ENCODE measurements around the gene ARHGEF4. TPM values are rescaled to one million over a fixed set of nuclear protein-coding genes. Genes with fewer than 3 reads are reported as not detected.

The ARHGEF4 gene
- total RNA-seq, 1 experiment from 2014 or later = 26.6 TPM

GRCh38 chr2:130928385-130928784, 91.7 kb downstream of the ARHGEF4 start:
- Histone ChIP-seq H4K20me1 (ENCODE audit: insufficient read depth) (no peaks in the 10 kb centered on the region), H2AFZ (ENCODE audit: low read depth, low read length, poor library complexity, severe bottlenecking) (no peak overlapping the region), H3K4me1 (ENCODE audit: control insufficient read depth in 1 of 2, insufficient read depth in 2 of 2, low read length in 2 of 2) (no peaks in the 10 kb centered on the region), H3K4me2 (ENCODE audit: low read length) (no peak overlapping the region), H3K9me3 (ENCODE audit: control insufficient read depth in 1 of 2, insufficient read depth in 1 of 2, low read depth in 1 of 2, low read length in 2 of 2) (no peaks in the 10 kb centered on the region), H3K9ac (ENCODE audit: low read length) (no peak overlapping the region), H3K79me2 (ENCODE audit: insufficient read depth, low read length) (no peaks in the 10 kb centered on the region), H3K4me3 (replicated peaks in 1 of 2; ENCODE audit: low read depth in 1 of 2, low read length in 2 of 2) (no peak overlapping the region), H3K36me3 (ENCODE audit: control insufficient read depth in 1 of 2, insufficient read depth in 2 of 2, low read length in 2 of 2) (0 out of 4 replicates have a peak, but pooled peaks cover 0 to 7% of the 10 kb centered on the region in 2 experiments), H3K9me2 (ENCODE audit: insufficient read depth) (no peaks in the 10 kb centered on the region), H3K27me3 (ENCODE audit: insufficient read depth, low read length) (no peaks in the 10 kb centered on the region), H3K27ac (ENCODE audit: low read depth, low read length) (no peak overlapping the region)
- no TSS peak for BruUV-seq (replicated peaks)
- intact Hi-C loops (cut with micrococcal nuclease) = no loop called here
- no peak for TF ChIP-seq CEBPB (IDR thresholded peaks at IDR 0.05; ENCODE audit: low read depth)
- no peak for TF ChIP-seq RAD21 (IDR thresholded peaks at IDR 0.05; ENCODE audit: low read depth)
- TF ChIP-seq TCF7L2 (IDR thresholded peaks at IDR 0.05; ENCODE audit: borderline replicate concordance, extremely low read depth, insufficient read depth, insufficient read length) = no peak
- TF ChIP-seq ZNF274 (IDR thresholded peaks at IDR 0.05; ENCODE audit: low read depth, low read length) = no peak
- TF ChIP-seq FOSL1 (IDR thresholded peaks at IDR 0.05; ENCODE audit: low read depth) = no peak
- no peak for TF ChIP-seq CTCF (IDR thresholded peaks at IDR 0.05 in 2 of 3, conservative IDR thresholded peaks at IDR 0.05 in 1 of 3; ENCODE audit: borderline replicate concordance in 1 of 3, insufficient read depth in 1 of 3, low read depth in 2 of 3, low read length in 2 of 3)
- no peak for TF ChIP-seq EGR1 (IDR thresholded peaks at IDR 0.05; ENCODE audit: low read depth)
- no peak for TF ChIP-seq CBX3 (IDR thresholded peaks at IDR 0.05; ENCODE audit: low read depth)
- TF ChIP-seq ELF1 (IDR thresholded peaks at IDR 0.05; ENCODE audit: borderline replicate concordance, low read depth) = no peak
- TF ChIP-seq EZH2phosphoT487 (IDR thresholded peaks at IDR 0.05; ENCODE audit: borderline replicate concordance) = no peak
- TF ChIP-seq JUND (IDR thresholded peaks at IDR 0.05) = no peak
- TF ChIP-seq POLR2AphosphoS5 (IDR thresholded peaks at IDR 0.05; ENCODE audit: low read depth, low read length) = no peak
- no peak for TF ChIP-seq ZBTB33 (IDR thresholded peaks at IDR 0.05; ENCODE audit: extremely low read depth, insufficient replicate concordance, low read length)
- no peak for TF ChIP-seq REST (IDR thresholded peaks at IDR 0.05; ENCODE audit: low read depth)
- no peak for TF ChIP-seq ATF3 (IDR thresholded peaks at IDR 0.05)
- no peak for TF ChIP-seq SRF (IDR thresholded peaks at IDR 0.05; ENCODE audit: low read depth)
- no peak for TF ChIP-seq EZH2 (IDR thresholded peaks at IDR 0.05)
- TF ChIP-seq ZFX (IDR thresholded peaks at IDR 0.05) = no peak
- no peak for TF ChIP-seq MAX (IDR thresholded peaks at IDR 0.05)
- no peak for TF ChIP-seq POLR2A (IDR thresholded peaks at IDR 0.05; ENCODE audit: borderline replicate concordance, extremely low read depth, insufficient read depth, insufficient read length)
- DNase-seq (ENCODE audit: low read depth, low spot score) (no peak), ATAC-seq (no peak)
- RAD21 ChIA-PET (ENCODE audit: low non-redundant PET in 1 of 2, low total read pairs in 2 of 2, uncharacterized antibody in 2 of 2, unreplicated experiment in 2 of 2) = no interaction called here
- POLR2A ChIA-PET = no interaction called here
- CTCF ChIA-PET = no interaction called here

All from HCT116 (cell line).